Sigmoid colon (tissue), 4 donors: ENCODE measurements around the gene CMKLR1.

Source experiments
- EP300 ChIP-seq, 4 donors: sonication (generic); formaldehyde crosslinking; IDR thresholded peaks; one replicate each; pipeline ENCODE4 v1.6.1; 2017; ENCODE audit warnings: antibody characterized with exemption in 4 of 4
- TF ChIP-seq, protein P1 (sequence below), 4 experiments: fragments of 450-650 bp in 3 of 4; fragments of 200-600 bp in 1 of 4; IDR thresholded peaks; one replicate each; pipeline ENCODE4 v1.5.1; 2016 to 2019; ENCODE audit warnings: antibody characterized with exemption in 4 of 4, mild to moderate bottlenecking in 3 of 4, moderate library complexity in 2 of 4

DNA sequence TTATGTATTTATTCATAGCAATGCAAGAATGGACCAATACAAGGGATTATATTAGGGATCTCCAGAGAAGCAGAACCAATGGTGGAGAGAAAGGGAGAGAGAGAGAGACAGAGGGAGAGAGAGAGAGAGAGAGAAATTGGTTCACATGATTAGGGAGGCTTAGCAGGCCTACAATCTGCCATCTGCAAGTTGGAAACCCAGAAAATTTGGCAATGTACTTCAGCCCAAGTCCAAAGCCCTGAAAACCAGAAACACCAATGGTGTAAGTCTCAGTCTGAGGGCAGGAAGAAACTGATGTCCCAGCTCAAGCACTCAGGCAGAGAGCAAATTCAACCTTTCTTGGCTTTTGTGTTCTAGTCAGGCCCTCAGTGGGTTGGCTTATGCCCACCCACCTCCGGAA lies 48.7 kb upstream of the CMKLR1 start:
- TF ChIP-seq, protein P1, sequence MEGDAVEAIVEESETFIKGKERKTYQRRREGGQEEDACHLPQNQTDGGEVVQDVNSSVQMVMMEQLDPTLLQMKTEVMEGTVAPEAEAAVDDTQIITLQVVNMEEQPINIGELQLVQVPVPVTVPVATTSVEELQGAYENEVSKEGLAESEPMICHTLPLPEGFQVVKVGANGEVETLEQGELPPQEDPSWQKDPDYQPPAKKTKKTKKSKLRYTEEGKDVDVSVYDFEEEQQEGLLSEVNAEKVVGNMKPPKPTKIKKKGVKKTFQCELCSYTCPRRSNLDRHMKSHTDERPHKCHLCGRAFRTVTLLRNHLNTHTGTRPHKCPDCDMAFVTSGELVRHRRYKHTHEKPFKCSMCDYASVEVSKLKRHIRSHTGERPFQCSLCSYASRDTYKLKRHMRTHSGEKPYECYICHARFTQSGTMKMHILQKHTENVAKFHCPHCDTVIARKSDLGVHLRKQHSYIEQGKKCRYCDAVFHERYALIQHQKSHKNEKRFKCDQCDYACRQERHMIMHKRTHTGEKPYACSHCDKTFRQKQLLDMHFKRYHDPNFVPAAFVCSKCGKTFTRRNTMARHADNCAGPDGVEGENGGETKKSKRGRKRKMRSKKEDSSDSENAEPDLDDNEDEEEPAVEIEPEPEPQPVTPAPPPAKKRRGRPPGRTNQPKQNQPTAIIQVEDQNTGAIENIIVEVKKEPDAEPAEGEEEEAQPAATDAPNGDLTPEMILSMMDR (IDR thresholded peaks at IDR 0.05) = no peak
- no peak for TF ChIP-seq EP300 (IDR thresholded peaks at IDR 0.05)
